BJ (cell line): ENCODE results near the gene ABCA8. TPM values are rescaled to one million over a fixed set of nuclear protein-coding genes. Genes with fewer than 3 reads are reported as not detected.

Source experiments
- CTCF ChIA-PET: fragments of 350-600 bp; formaldehyde crosslinking; extraction: SDS; loops from one replicate; lab custom pipeline; 2021; ENCODE audit warnings: antibody characterized with exemption, inconsistent platforms; lab: Yijun Ruan, JAX
- POLR2A ChIA-PET: fragments of 300-600 bp; sonication (Branson Sonifier 250); formaldehyde crosslinking; extraction: SDS; loops from one replicate; lab custom pipeline; 2021; ENCODE audit warnings: antibody characterized with exemption; lab: Charles Lee
- DNase-seq: peaks from one replicate; pipeline ENCODE4 v3.0.0-alpha.2; 2011; ENCODE audit warnings: low read depth
- H3K27me3 ChIP-seq: 2 replicates; pipeline ENCODE4 v1.6.0; 2011; ENCODE audit warnings: low read length; ENCODE audit not compliant: control insufficient read depth, insufficient read depth
- H3K36me3 ChIP-seq: 2 replicates; pipeline ENCODE4 v1.5.1; 2011; ENCODE audit warnings: low read length; ENCODE audit not compliant: control insufficient read depth, insufficient read depth
- H3K4me3 ChIP-seq: 2 replicates; pipeline ENCODE4 v1.5.1; 2011; ENCODE audit warnings: low read depth, mild to moderate bottlenecking, control low read depth, low read length
- CTCF ChIP-seq: IDR thresholded peaks from 2 replicates; pipeline ENCODE4 v1.5.1; 2011; ENCODE audit warnings: low read depth, mild to moderate bottlenecking, control low read depth, inconsistent platforms, low read length, moderate library complexity; ENCODE audit not compliant: insufficient read depth
- polyA plus RNA-seq: library from polyadenylated mRNA; depleted of rRNA; stranded (reverse); fragments of >200 nt; gene quantifications from 2 replicates; pipeline ENCODE4 v1.2.3, GENCODE V29; 2011

Gene ABCA8
- polyA plus RNA-seq, 1 experiment: 0.27 TPM

- CTCF ChIA-PET: no interaction called here
These were observed 89.6 kb downstream of the ABCA8 start for GRCh38 chr17:68865584-68865983.

GRCh38 chr17:68863091-68863652 is 92.0 kb downstream of the ABCA8 start:
- POLR2A ChIA-PET: no interaction called here
- TF ChIP-seq CTCF: no peak

More at GRCh38 chr17:68865584-68865983, 89.6 kb downstream of the ABCA8 start:
- POLR2A ChIA-PET: no interaction called here
- Histone ChIP-seq H3K36me3 (no peaks in the 10 kb centered on the region), H3K27me3 (no peaks in the 10 kb centered on the region), H3K4me3 (no peak overlapping the region)
- DNase-seq: no peak
- TF ChIP-seq CTCF: no peak

GRCh38 chr17:68861602-68862001 is 93.6 kb downstream of the ABCA8 start:
- no peaks in the 10 kb centered on the region for H3K27me3 ChIP-seq
- no peaks in the 10 kb centered on the region for H3K36me3 ChIP-seq
- no peak for TF ChIP-seq CTCF
- ChIA-PET POLR2A (no interaction called here), CTCF (interaction anchor here (0.8 to 1.0 kb wide), 2 partner anchors 12 to 13 kb away, joined by 4 read pairs; no protein-coding TSS in a partner anchor)
- no peak overlapping the region for H3K4me3 ChIP-seq
- no peak for DNase-seq

More at GRCh38 chr17:68863091-68863652, 92.0 kb downstream of the ABCA8 start:
- Histone ChIP-seq H3K27me3 (no peaks in the 10 kb centered on the region), H3K4me3 (no peak overlapping the region), H3K36me3 (no peaks in the 10 kb centered on the region)
- DNase-seq: no peak
- CTCF ChIA-PET: interaction anchor here (0.6 kb wide), 1 partner anchor 147 kb away, joined by 3 read pairs; no protein-coding TSS in a partner anchor

GRCh38 chr17:68860941-68861340 is 94.3 kb downstream of the ABCA8 start:
- TF ChIP-seq CTCF: no peak
- POLR2A ChIA-PET: no interaction called here
- no peak for DNase-seq
- CTCF ChIA-PET: interaction anchor here (0.8 kb wide), 1 partner anchor 14 kb away, joined by 4 read pairs; no protein-coding TSS in a partner anchor
- Histone ChIP-seq H3K36me3 (no peaks in the 10 kb centered on the region), H3K4me3 (no peak overlapping the region), H3K27me3 (no peaks in the 10 kb centered on the region)

GRCh38 chr17:68854452-68854851 is 100.7 kb downstream of the ABCA8 start:
- DNase-seq: no peak
- no peaks in the 10 kb centered on the region for H3K36me3 ChIP-seq
- H3K4me3 ChIP-seq: no peak overlapping the region
- CTCF ChIA-PET: interaction anchor here (1.1 kb wide), 1 partner anchor 76 kb away, joined by 3 read pairs; no protein-coding TSS in a partner anchor
- H3K27me3 ChIP-seq: no peaks in the 10 kb centered on the region
- POLR2A ChIA-PET: no interaction called here
- TF ChIP-seq CTCF: no peak
